Measurements from ENCODE around the gene TFDP1.

TFDP1 gene

GRCh38 chr13:113616991-113617749 is 32.6 kb downstream of the TFDP1 start:
- peaks cover 57% of the 10 kb centered on the region for H3K36me3 ChIP-seq (ENCODE audit: low read depth)
- DNase-seq (ENCODE audit: low spot score): no peak

GRCh38 chr13:113617961-113618360 is 33.4 kb downstream of the TFDP1 start:
- H3K27me3 ChIP-seq (ENCODE audit: insufficient read depth, poor library complexity, severe bottlenecking): no peaks in the 10 kb centered on the region
- no peaks in the 10 kb centered on the region for H3K4me1 ChIP-seq (ENCODE audit: insufficient read depth, poor library complexity, severe bottlenecking)
- no peaks in the 10 kb centered on the region for H3K9me3 ChIP-seq (ENCODE audit: severe bottlenecking)
- peaks cover 56% of the 10 kb centered on the region for H3K36me3 ChIP-seq (ENCODE audit: low read depth)
- DNase-seq (ENCODE audit: low spot score) (no peak), ATAC-seq (ENCODE audit: low read depth) (no peak)
- H3K27ac ChIP-seq (ENCODE audit: poor library complexity, severe bottlenecking): no peak overlapping the region
- H3K4me3 ChIP-seq (ENCODE audit: severe bottlenecking): no peak overlapping the region
- no peak for TF ChIP-seq CTCF (IDR thresholded peaks at IDR 0.05; ENCODE audit: poor library complexity, severe bottlenecking)

More at GRCh38 chr13:113616991-113617749, 32.6 kb downstream of the TFDP1 start:
- ATAC-seq (ENCODE audit: low read depth): no peak
- Histone ChIP-seq H3K27me3 (ENCODE audit: insufficient read depth, poor library complexity, severe bottlenecking) (no peaks in the 10 kb centered on the region), H3K4me1 (ENCODE audit: insufficient read depth, poor library complexity, severe bottlenecking) (no peaks in the 10 kb centered on the region), H3K9me3 (ENCODE audit: severe bottlenecking) (no peaks in the 10 kb centered on the region), H3K4me3 (ENCODE audit: severe bottlenecking) (no peak overlapping the region), H3K27ac (ENCODE audit: poor library complexity, severe bottlenecking) (no peak overlapping the region)
- TF ChIP-seq CTCF (IDR thresholded peaks at IDR 0.05; ENCODE audit: poor library complexity, severe bottlenecking): no peak

- H3K27me3 ChIP-seq (ENCODE audit: insufficient read depth, poor library complexity, severe bottlenecking): no peaks in the 10 kb centered on the region
- no peak for ATAC-seq (ENCODE audit: low read depth)
- H3K4me3 ChIP-seq (ENCODE audit: severe bottlenecking): no peak overlapping the region
- no peak for TF ChIP-seq CTCF (IDR thresholded peaks at IDR 0.05; ENCODE audit: poor library complexity, severe bottlenecking)
- no peaks in the 10 kb centered on the region for H3K9me3 ChIP-seq (ENCODE audit: severe bottlenecking)
- no peaks in the 10 kb centered on the region for H3K4me1 ChIP-seq (ENCODE audit: insufficient read depth, poor library complexity, severe bottlenecking)
- H3K27ac ChIP-seq (ENCODE audit: poor library complexity, severe bottlenecking): no peak overlapping the region
- peaks cover 56% of the 10 kb centered on the region for H3K36me3 ChIP-seq (ENCODE audit: low read depth)
- no peak for DNase-seq (ENCODE audit: low spot score)
Observed at GRCh38 chr13:113618455-113618854, 33.9 kb downstream of the TFDP1 start.

- Histone ChIP-seq H3K36me3 (ENCODE audit: low read depth) (peaks cover 53% of the 10 kb centered on the region), H3K9me3 (ENCODE audit: severe bottlenecking) (no peaks in the 10 kb centered on the region), H3K4me3 (ENCODE audit: severe bottlenecking) (no peak overlapping the region), H3K27ac (ENCODE audit: poor library complexity, severe bottlenecking) (no peak overlapping the region), H3K4me1 (ENCODE audit: insufficient read depth, poor library complexity, severe bottlenecking) (no peaks in the 10 kb centered on the region), H3K27me3 (ENCODE audit: insufficient read depth, poor library complexity, severe bottlenecking) (no peaks in the 10 kb centered on the region)
- TF ChIP-seq CTCF (IDR thresholded peaks at IDR 0.05; ENCODE audit: poor library complexity, severe bottlenecking): no peak
- DNase-seq (ENCODE audit: low spot score) (peak; percentile 40), ATAC-seq (ENCODE audit: low read depth) (no peak)
Observed at GRCh38 chr13:113620036-113620796, 35.7 kb downstream of the TFDP1 start.

Measured in RWPE2 (cell line).